ENCODE measurements around the gene SMAD7.

- no peak for TF ChIP-seq CTCF (IDR thresholded peaks at IDR 0.05)
- no peak for TF ChIP-seq POLR2A (IDR thresholded peaks at IDR 0.05)
Observed at GRCh38 chr18:48915626-48916425, 34.9 kb downstream of the SMAD7 start.
